A549 treated with AZD2906 at 1 μM for 4 hours (cell line): ENCODE results near the gene PAQR7. TPM values are rescaled to one million over a fixed set of nuclear protein-coding genes. Genes with fewer than 3 reads are reported as not detected.

Source experiments
- total RNA-seq: library from RNA; stranded (reverse); fragments of 200-300 nt; extraction: Qiagen RNA extraction; gene quantifications from 5 replicates; pipeline ENCODE4 v1.2.3, GENCODE V29; 2022

Gene PAQR7
- 6.4 to 9.2 TPM (median 8.3 TPM) in 5 replicates for total RNA-seq

GRCh38 chr1:25875154-25875855, at the start of gene PAQR7:
Gene PAQR7 (minus strand): TSS chr1:25875708. CDS start chr1:25863839, 11,869 bp downstream.

GRCh38 chr1:25905680-25906643, 30.5 kb upstream of the PAQR7 start, which contains the start of gene STMN1:
Gene STMN1 (minus strand): TSS chr1:25906419. CDS start chr1:25904676, 1,743 bp downstream.

GRCh38 chr1:25858906-25859789, 16.4 kb downstream of the PAQR7 start, which contains the start of gene AUNIP:
Gene AUNIP (minus strand): TSS chr1:25859457. CDS start chr1:25859357, 100 bp downstream.

GRCh38 chr1:25819491-25820246, 55.8 kb downstream of the PAQR7 start, which contains the start of gene MTFR1L:
Gene MTFR1L (plus strand): TSS chr1:25819954. CDS start chr1:25823105, 3,151 bp downstream.

Other genes starting within 250 kb of the PAQR7 start
- 60.2 to 65.1 TPM (median 63.4 TPM) in 5 replicates for gene SELENON, start 75.5 kb downstream of the PAQR7 start, total RNA-seq
- 24.9 to 29.6 TPM (median 25.6 TPM) in 5 replicates for gene MTFR1L, start 55.8 kb downstream of the PAQR7 start, total RNA-seq
- gene AUNIP, start 16.3 kb downstream of the PAQR7 start, total RNA-seq = 8.3 to 9.4 TPM (median 8.7 TPM) in 5 replicates
- 217 to 224 TPM (median 220 TPM) in 5 replicates for gene STMN1, start 30.7 kb upstream of the PAQR7 start, total RNA-seq
- gene PAFAH2, start 122.4 kb upstream of the PAQR7 start, total RNA-seq = 7.2 to 8.3 TPM (median 8.0 TPM) in 5 replicates
- gene EXTL1, start 146.1 kb upstream of the PAQR7 start, total RNA-seq = 0.01 to 0.02 TPM in 2 of 5 replicates, not detected in the others
- 0.26 to 0.70 TPM (median 0.38 TPM) in 5 replicates for gene SLC30A2, start 170.4 kb upstream of the PAQR7 start, total RNA-seq
- 1.8 to 2.9 TPM (median 2.3 TPM) in 5 replicates for gene TRIM63, start 191.9 kb upstream of the PAQR7 start, total RNA-seq
- gene PDIK1L, start 236.1 kb upstream of the PAQR7 start, total RNA-seq = 1.7 to 2.4 TPM (median 1.9 TPM) in 5 replicates